ENCODE results near the gene MVB12B. TPM values are rescaled to one million over a fixed set of nuclear protein-coding genes. Genes with fewer than 3 reads are reported as not detected.

MVB12B gene
- total and polyA plus RNA-seq, 2 of the 8 experiments (the other 6 are each of a cell fraction or from before 2014, with no cell fraction given): 2.6 to 5.0 TPM

DNA sequence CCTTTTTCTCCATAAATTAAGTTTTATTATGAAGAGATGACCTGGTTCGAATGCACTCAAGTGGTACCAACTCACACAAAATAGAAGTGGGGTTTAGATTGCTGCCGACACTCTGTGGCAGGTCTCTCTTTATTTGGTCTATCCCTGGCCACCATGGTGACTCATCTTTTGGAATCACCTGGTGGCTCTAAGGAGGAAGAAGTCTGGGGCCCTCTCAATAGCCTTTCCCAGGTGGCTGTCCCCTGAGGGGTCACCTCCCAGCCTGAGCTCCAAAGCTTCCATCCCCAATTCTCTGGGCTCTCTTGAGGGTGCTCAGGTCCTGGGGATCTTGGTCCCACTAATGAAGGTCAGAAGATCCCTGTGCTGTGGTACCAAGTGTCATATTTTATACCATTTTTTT, 136.8 kb downstream of the MVB12B start:
- H3K4me2 ChIP-seq (ENCODE audit: insufficient read depth in 1 of 2, low read depth in 2 of 2, low read length in 2 of 2): no peak overlapping the region
- no peak overlapping the region for H2AFZ ChIP-seq (ENCODE audit: low read length)
- H3K36me3 ChIP-seq (ENCODE audit: control insufficient read depth in 2 of 4, insufficient read depth in 4 of 4, low read length in 3 of 4): no peaks in the 10 kb centered on the region
- H3K27me3 ChIP-seq (replicated peaks in 1 of 4; ENCODE audit: control insufficient read depth in 3 of 4, extremely low read depth in 1 of 4, insufficient read depth in 3 of 4, low read length in 3 of 4): no peaks in the 10 kb centered on the region
- no peak overlapping the region for H3K9ac ChIP-seq (replicated peaks in 1 of 4; ENCODE audit: extremely low read depth in 1 of 4, low read depth in 3 of 4, low read length in 3 of 4)
- H3K4ac ChIP-seq (replicated peaks; ENCODE audit: insufficient read length, low read depth, low read length): no peak overlapping the region
- no peaks in the 10 kb centered on the region for H3K4me1 ChIP-seq (replicated peaks in 1 of 4; ENCODE audit: control insufficient read depth in 3 of 4, insufficient read depth in 4 of 4, low read length in 3 of 4)
- no peak overlapping the region for H2BK120ac ChIP-seq (replicated peaks; ENCODE audit: low read depth, low read length)
- no peak overlapping the region for H3K18ac ChIP-seq (ENCODE audit: extremely low read depth, low read length)
- no peak overlapping the region for H3K23ac ChIP-seq (ENCODE audit: insufficient read length)
- H3K23me2 ChIP-seq (ENCODE audit: low read depth, low read length): no peaks in the 10 kb centered on the region
- no peaks in the 10 kb centered on the region for H4K20me1 ChIP-seq (replicated peaks in 1 of 2; ENCODE audit: control insufficient read depth in 1 of 2, insufficient read depth in 2 of 2, low read length in 2 of 2)
- ChIA-PET CTCF (ENCODE audit: partially characterized antibody) (interaction anchor here (0.6 to 4.0 kb wide), 11 partner anchors 9 to 242 kb away, joined by 3 to 22 read pairs (median 3); no protein-coding TSS in a partner anchor), POLR2A (ENCODE audit: partially characterized antibody) (no interaction called here)
- no peak overlapping the region for H3K27ac ChIP-seq (ENCODE audit: low read depth, low read length)
- no peaks in the 10 kb centered on the region for H3K79me2 ChIP-seq (ENCODE audit: control insufficient read depth in 1 of 2, insufficient read depth in 2 of 2, low read length in 2 of 2)
- no peaks in the 10 kb centered on the region for H3K9me3 ChIP-seq (ENCODE audit: insufficient read depth in 2 of 2, low read depth in 1 of 2, low read length in 1 of 2)
- H3K14ac ChIP-seq (ENCODE audit: insufficient read length): no peak overlapping the region
- H4K91ac ChIP-seq (replicated peaks; ENCODE audit: insufficient read length, low read length): no peak overlapping the region
- FAIRE-seq: no peak
- TF ChIP-seq SP2 (IDR thresholded peaks at IDR 0.05; ENCODE audit: low read length) (no peak), KDM1A (IDR thresholded peaks at IDR 0.05; ENCODE audit: borderline replicate concordance, low read length) (no peak), RNF2 (IDR thresholded peaks at IDR 0.05; ENCODE audit: borderline replicate concordance, low read depth, low read length, missing control alignments, poor library complexity, severe bottlenecking) (no peak), SIX5 (IDR thresholded peaks at IDR 0.05; ENCODE audit: low read depth, low read length) (no peak), POLR2A (IDR thresholded peaks at IDR 0.05; ENCODE audit: control extremely low read depth in 1 of 2, low read depth in 2 of 2, low read length in 2 of 2) (no peak), CHD1 (IDR thresholded peaks at IDR 0.05; ENCODE audit: low read depth, low read length) (no peak), FOSL1 (IDR thresholded peaks at IDR 0.05; ENCODE audit: insufficient read depth, low read depth, low read length) (no peak), CBX5 (IDR thresholded peaks at IDR 0.05; ENCODE audit: low read depth, low read length) (no peak), EZH2 (IDR thresholded peaks at IDR 0.05; ENCODE audit: low read depth, low read length, severe bottlenecking) (no peak), CTBP2 (IDR thresholded peaks at IDR 0.05; ENCODE audit: borderline replicate concordance, insufficient read depth, insufficient read length, low read length) (no peak)
- TF ChIP-seq, protein P1, sequence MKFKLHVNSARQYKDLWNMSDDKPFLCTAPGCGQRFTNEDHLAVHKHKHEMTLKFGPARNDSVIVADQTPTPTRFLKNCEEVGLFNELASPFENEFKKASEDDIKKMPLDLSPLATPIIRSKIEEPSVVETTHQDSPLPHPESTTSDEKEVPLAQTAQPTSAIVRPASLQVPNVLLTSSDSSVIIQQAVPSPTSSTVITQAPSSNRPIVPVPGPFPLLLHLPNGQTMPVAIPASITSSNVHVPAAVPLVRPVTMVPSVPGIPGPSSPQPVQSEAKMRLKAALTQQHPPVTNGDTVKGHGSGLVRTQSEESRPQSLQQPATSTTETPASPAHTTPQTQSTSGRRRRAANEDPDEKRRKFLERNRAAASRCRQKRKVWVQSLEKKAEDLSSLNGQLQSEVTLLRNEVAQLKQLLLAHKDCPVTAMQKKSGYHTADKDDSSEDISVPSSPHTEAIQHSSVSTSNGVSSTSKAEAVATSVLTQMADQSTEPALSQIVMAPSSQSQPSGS (IDR thresholded peaks at IDR 0.05; ENCODE audit: low read length): no peak
- no peaks in the 10 kb centered on the region for H3K79me1 ChIP-seq (ENCODE audit: low read depth, low read length)
- H2BK20ac ChIP-seq (ENCODE audit: low read length): no peak overlapping the region
- H2BK5ac ChIP-seq (ENCODE audit: low read depth, low read length): no peak overlapping the region
- no peak overlapping the region for H4K5ac ChIP-seq (ENCODE audit: insufficient read length, low read depth, low read length)
- H2AK5ac ChIP-seq (ENCODE audit: low read depth, low read length): no peak overlapping the region
- DNase-seq (ENCODE audit: low read depth in 1 of 2, low spot score in 2 of 2): no peak
- no peak overlapping the region for H2BK12ac ChIP-seq (ENCODE audit: low read depth, low read length)
- H3K56ac ChIP-seq (replicated peaks; ENCODE audit: insufficient read length, low read depth, low read length): no peak overlapping the region
- H4K8ac ChIP-seq (ENCODE audit: extremely low read depth, insufficient read depth, low read length): no peak overlapping the region
- no peak overlapping the region for H2BK15ac ChIP-seq (ENCODE audit: low read length)
- H3K4me3 ChIP-seq (ENCODE audit: extremely low read depth in 1 of 4, insufficient read depth in 2 of 4, low read depth in 3 of 4, low read length in 4 of 4): no peak overlapping the region
- WGBS, 2 experiments (ENCODE audit: extremely low coverage in 1 of 2, insufficient coverage in 1 of 2, insufficient read length in 1 of 2, insufficient replicate concordance in 2 of 2, low coverage in 1 of 2, low lambda C conversion rate in 2 of 2, missing lambda C conversion rate in 1 of 2): 97% methylated on average over 2 of the region's 2 CpGs; no CpG with 5 or more reads in 1 of the 2 experiments
